Loucy (cell line): Measurements from ENCODE around the gene SPDYA.

Source experiments
- CTCF ChIP-seq: fragments of 200-600 bp; sonication (generic); conservative IDR thresholded peaks from 2 replicates; pipeline ENCODE4 v1.5.1; 2014; ENCODE audit warnings: mild to moderate bottlenecking, antibody characterized with exemption, low read length
- EZH2phosphoT487 ChIP-seq: fragments of 200-600 bp; IDR thresholded peaks from 2 replicates; pipeline ENCODE4 v1.6.1; 2018; ENCODE audit warnings: antibody characterized with exemption, mild to moderate bottlenecking, moderate library complexity, borderline replicate concordance

- TF ChIP-seq CTCF: no peak
- no peak for TF ChIP-seq EZH2phosphoT487
These were observed 45.5 kb upstream of the SPDYA start for GRCh38 chr2:28764909-28765711.
